ENCODE measurements around the gene MRPL54.
A peak's percentile ranks its signal among the peaks of the same experiment; 100 is the strongest.
"Not testable (repeated sequence)": the region's sequence is repeated elsewhere in the genome, so short reads cannot be mapped to it uniquely, and the experiment has no call there.

The MRPL54 gene

GRCh38 chr19:3743486-3743885 lies 19.0 kb upstream of the MRPL54 start:
- DNase-seq, result no peak

GRCh38 chr19:3745363-3746045 lies 17.0 kb upstream of the MRPL54 start:
- no peak for DNase-seq

- DNase-seq, result no peak
Measured at GRCh38 chr19:3746371-3747056, 16.0 kb upstream of the MRPL54 start.

- no peak for DNase-seq
Measured at GRCh38 chr19:3748965-3749364, 13.5 kb upstream of the MRPL54 start.

GRCh38 chr19:3750211-3750610 lies 12.3 kb upstream of the MRPL54 start:
- no peak for DNase-seq

GRCh38 chr19:3751236-3751635 lies 11.2 kb upstream of the MRPL54 start:
- no peak for DNase-seq

- DNase-seq, result no peak
Measured at GRCh38 chr19:3752492-3752891, 10.0 kb upstream of the MRPL54 start.

GRCh38 chr19:3753631-3754410 lies 8.7 kb upstream of the MRPL54 start:
- no peak for DNase-seq

GRCh38 chr19:3757705-3758104 lies 4.8 kb upstream of the MRPL54 start:
- not testable (repeated sequence) for DNase-seq

- not testable (repeated sequence) for DNase-seq
Measured at GRCh38 chr19:3758297-3758696, 4.2 kb upstream of the MRPL54 start.

GRCh38 chr19:3759482-3760254 lies 2.8 kb upstream of the MRPL54 start:
- DNase-seq, result no peak

GRCh38 chr19:3760871-3761361 lies 1.6 kb upstream of the MRPL54 start:
- DNase-seq, result no peak

GRCh38 chr19:3761382-3762129 lies 926 bp upstream of the MRPL54 start, which contains the start of gene APBA3:
Gene APBA3 (minus strand): TSS chr19:3761692. CDS start chr19:3760264, 1,428 bp downstream.
- DNase-seq, result peak; percentile 83

- no peak for DNase-seq
Measured at GRCh38 chr19:3762130-3762473, 380 bp upstream of the MRPL54 start.

GRCh38 chr19:3765121-3765520 lies 2.6 kb downstream of the MRPL54 start:
- DNase-seq, result no peak

- not testable (repeated sequence) for DNase-seq
Measured at GRCh38 chr19:3765757-3766156, 3.3 kb downstream of the MRPL54 start.

GRCh38 chr19:3766520-3766919 lies 4.0 kb downstream of the MRPL54 start:
- DNase-seq, result no peak

- no peak for DNase-seq
Measured at GRCh38 chr19:3767050-3767449, 4.6 kb downstream of the MRPL54 start.

GRCh38 chr19:3768015-3768747 lies 5.7 kb downstream of the MRPL54 start:
- DNase-seq, result no peak

- no peak for DNase-seq
Measured at GRCh38 chr19:3768748-3769099, 6.2 kb downstream of the MRPL54 start.

GRCh38 chr19:3769494-3769893 lies 7.0 kb downstream of the MRPL54 start:
- DNase-seq, result no peak
